Endothelial cell of hepatic sinusoid (primary cell): ENCODE data around the gene SCG2.
"Not testable (repeated sequence)": the region's sequence is repeated elsewhere in the genome, so short reads cannot be mapped to it uniquely, and the experiment has no call there.

Source experiments
- in situ Hi-C: cut with HindIII; loops from 2 replicates; pipeline ENCODE4 v1.10.0; 2017; ENCODE audit warnings: low sequenced_read_pairs

SCG2 gene

GRCh38 chr2:223613017-223613950, 11.1 kb upstream of the SCG2 start:
- in situ Hi-C loops, result loop anchor here (10.0 kb wide), 1 partner anchor 148 kb away; no protein-coding TSS in a partner anchor

GRCh38 chr2:223612501-223612900, 10.3 kb upstream of the SCG2 start:
- in situ Hi-C loops, result loop anchor here (10.0 kb wide), 1 partner anchor 148 kb away; no protein-coding TSS in a partner anchor

GRCh38 chr2:223611061-223611460, 8.9 kb upstream of the SCG2 start:
- in situ Hi-C loops, result loop anchor here (10.0 kb wide), 1 partner anchor 146 kb away; no protein-coding TSS in a partner anchor

- in situ Hi-C loops, result no loop called here
Observed at GRCh38 chr2:223607476-223607875, 5.3 kb upstream of the SCG2 start.

- in situ Hi-C loops, result no loop called here
Observed at GRCh38 chr2:223606946-223607345, 4.8 kb upstream of the SCG2 start.

GRCh38 chr2:223604231-223604630, 2.1 kb upstream of the SCG2 start:
- in situ Hi-C loops, result no loop called here

- in situ Hi-C loops, result no loop called here
Observed at GRCh38 chr2:223602972-223603371, 811 bp upstream of the SCG2 start.

GRCh38 chr2:223601018-223601417, 1.1 kb downstream of the SCG2 start:
- in situ Hi-C loops, result no loop called here

GRCh38 chr2:223599640-223600380, 2.4 kb downstream of the SCG2 start:
- in situ Hi-C loops, result no loop called here

- in situ Hi-C loops, result no loop called here
Observed at GRCh38 chr2:223598994-223599639, 3.0 kb downstream of the SCG2 start.

GRCh38 chr2:223597076-223597475, 5.1 kb downstream of the SCG2 start:
- in situ Hi-C loops, result no loop called here

- in situ Hi-C loops, result no loop called here
Observed at GRCh38 chr2:223596208-223596607, 6.0 kb downstream of the SCG2 start.

GRCh38 chr2:223594831-223595230, 7.3 kb downstream of the SCG2 start:
- in situ Hi-C loops, result no loop called here

- in situ Hi-C loops, result no loop called here
Observed at GRCh38 chr2:223594259-223594658, 7.9 kb downstream of the SCG2 start.

- in situ Hi-C loops, result not testable (repeated sequence)
Observed at GRCh38 chr2:223592689-223593088, 9.5 kb downstream of the SCG2 start.

- in situ Hi-C loops, result no loop called here
Observed at GRCh38 chr2:223591596-223591995, 10.6 kb downstream of the SCG2 start.

GRCh38 chr2:223590964-223591363, 11.2 kb downstream of the SCG2 start:
- in situ Hi-C loops, result no loop called here

GRCh38 chr2:223589901-223590300, 12.3 kb downstream of the SCG2 start:
- in situ Hi-C loops, result no loop called here

GRCh38 chr2:223588251-223588650, 13.9 kb downstream of the SCG2 start:
- in situ Hi-C loops, result no loop called here

GRCh38 chr2:223587301-223587700, 14.9 kb downstream of the SCG2 start:
- in situ Hi-C loops, result no loop called here

- in situ Hi-C loops, result no loop called here
Observed at GRCh38 chr2:223586261-223586660, 15.9 kb downstream of the SCG2 start.
